KMS-11 (cell line): ENCODE results near the gene SBSN.

Experiments
- H2AFZ ChIP-seq: fragments of 200-600 bp; sonication (generic); 2 replicates; pipeline ENCODE4 v1.6.1; 2016; ENCODE audit warnings: antibody characterized with exemption, mixed run types, low read depth
- H3K27ac ChIP-seq: fragments of 200-600 bp; sonication (generic); 2 replicates; pipeline ENCODE4 v1.6.1; 2016; ENCODE audit warnings: mild to moderate bottlenecking, mixed run types
- H3K27me3 ChIP-seq: fragments of 200-600 bp; sonication (generic); 2 replicates; pipeline ENCODE4 v1.6.1; 2017; ENCODE audit warnings: mild to moderate bottlenecking, low read depth, mixed run types, moderate library complexity; ENCODE audit not compliant: insufficient read depth
- H3K36me3 ChIP-seq: fragments of 200-600 bp; sonication (generic); 2 replicates; pipeline ENCODE4 v1.6.1; 2017; ENCODE audit warnings: mild to moderate bottlenecking, mixed run types; ENCODE audit not compliant: insufficient read depth
- H3K4me1 ChIP-seq: fragments of 200-600 bp; sonication (generic); 2 replicates; pipeline ENCODE4 v1.6.1; 2016; ENCODE audit warnings: mild to moderate bottlenecking, low read depth, mixed run types; ENCODE audit not compliant: poor library complexity, severe bottlenecking
- H3K4me2 ChIP-seq: fragments of 200-600 bp; sonication (generic); 2 replicates; pipeline ENCODE4 v1.7.0; 2016; ENCODE audit warnings: mild to moderate bottlenecking, mixed run types
- H3K4me3 ChIP-seq: fragments of 200-600 bp; sonication (generic); IDR thresholded peaks from 2 replicates; pipeline ENCODE4 v1.6.1; 2017; ENCODE audit warnings: low read depth, low read length, mixed read lengths; ENCODE audit not compliant: insufficient read depth
- H3K79me2 ChIP-seq: fragments of 200-600 bp; sonication (generic); 2 replicates; pipeline ENCODE4 v1.6.1; 2016; ENCODE audit warnings: low read depth, mixed run types; ENCODE audit not compliant: insufficient read depth
- H3K9ac ChIP-seq: fragments of 200-600 bp; sonication (generic); 2 replicates; pipeline ENCODE4 v1.6.1; 2016; ENCODE audit warnings: mild to moderate bottlenecking, mixed run types
- H4K20me1 ChIP-seq: fragments of 200-600 bp; sonication (generic); 2 replicates; pipeline ENCODE4 v1.6.1; 2016; ENCODE audit warnings: mild to moderate bottlenecking, mixed run types; ENCODE audit not compliant: insufficient read depth
- CTCF ChIP-seq: fragments of 200-600 bp; sonication (generic); conservative IDR thresholded peaks from 2 replicates; pipeline ENCODE4 v1.6.1; 2017; ENCODE audit warnings: low read depth, mild to moderate bottlenecking, antibody characterized with exemption, low read length, moderate library complexity, mixed read lengths

Gene SBSN

GRCh38 chr19:35516310-35516709, 11.8 kb downstream of the SBSN start:
- Histone ChIP-seq H3K4me2 (no peak overlapping the region), H3K27me3 (peaks cover 52% of the 10 kb centered on the region), H4K20me1 (no peaks in the 10 kb centered on the region), H3K4me3 (no peak overlapping the region), H3K79me2 (no peaks in the 10 kb centered on the region), H2AFZ (no peak overlapping the region), H3K27ac (no peak overlapping the region), H3K9ac (no peak overlapping the region), H3K4me1 (no peaks in the 10 kb centered on the region), H3K36me3 (no peaks in the 10 kb centered on the region)
- no peak for TF ChIP-seq CTCF

- H2AFZ ChIP-seq: no peak overlapping the region
- no peak overlapping the region for H3K4me2 ChIP-seq
- H3K27me3 ChIP-seq: peaks cover 52% of the 10 kb centered on the region
These were observed 13.8 kb downstream of the SBSN start for GRCh38 chr19:35514282-35514809.

GRCh38 chr19:35513628-35514281, 14.4 kb downstream of the SBSN start, which contains the start of gene DMKN:
TSS of gene DMKN (minus strand) at chr19:35513649. CDS start at chr19:35513475, 174 bp downstream.
- no peak for TF ChIP-seq CTCF
- H2AFZ ChIP-seq: no peak within 1 kb of the TSS
- H3K79me2 ChIP-seq: no peaks in the 10 kb centered on the region
- no peaks in the 10 kb centered on the region for H3K36me3 ChIP-seq
- no peaks in the 10 kb centered on the region for H3K4me1 ChIP-seq
- H3K9ac ChIP-seq: no peak within 1 kb of the TSS
- H3K4me3 ChIP-seq: no peak within 1 kb of the TSS
- peaks cover 55% of the 10 kb centered on the region for H3K27me3 ChIP-seq
- no peak within 1 kb of the TSS for H3K27ac ChIP-seq
- no peaks in the 10 kb centered on the region for H4K20me1 ChIP-seq
- H3K4me2 ChIP-seq: no peak within 1 kb of the TSS

More at GRCh38 chr19:35514282-35514809, 13.8 kb downstream of the SBSN start:
- Histone ChIP-seq H3K4me3 (no peak overlapping the region), H3K27ac (no peak overlapping the region), H3K4me1 (no peaks in the 10 kb centered on the region), H3K9ac (no peak overlapping the region), H4K20me1 (no peaks in the 10 kb centered on the region), H3K36me3 (no peaks in the 10 kb centered on the region), H3K79me2 (no peaks in the 10 kb centered on the region)
- no peak for TF ChIP-seq CTCF

- TF ChIP-seq CTCF: no peak
- H2AFZ ChIP-seq: no peak overlapping the region
These were observed 15.1 kb downstream of the SBSN start for GRCh38 chr19:35512831-35513627.

More at GRCh38 chr19:35512831-35513627, 15.1 kb downstream of the SBSN start:
- Histone ChIP-seq H3K27ac (no peak overlapping the region), H4K20me1 (no peaks in the 10 kb centered on the region), H3K79me2 (no peaks in the 10 kb centered on the region), H3K4me2 (no peak overlapping the region), H3K4me1 (no peaks in the 10 kb centered on the region), H3K36me3 (no peaks in the 10 kb centered on the region), H3K4me3 (no peak overlapping the region), H3K9ac (no peak overlapping the region), H3K27me3 (peaks cover 55% of the 10 kb centered on the region)
